GM19468 (cell line): ENCODE measurements around the gene BBLN.
A peak's percentile ranks its signal among the peaks of the same experiment; 100 is the strongest.
"Not testable (repeated sequence)": the region's sequence is repeated elsewhere in the genome, so short reads cannot be mapped to it uniquely, and the experiment has no call there.

Experiments
- ATAC-seq: cut with Tn5 transposase; IDR thresholded peaks from one replicate; pipeline ENCODE4 v1.9.1; 2021; ENCODE audit warnings: mild to moderate bottlenecking, moderate library complexity, moderate number of reproducible peaks; ENCODE audit not compliant: unreplicated experiment; ENCODE audit errors: extremely low read depth

Gene BBLN, protein sequence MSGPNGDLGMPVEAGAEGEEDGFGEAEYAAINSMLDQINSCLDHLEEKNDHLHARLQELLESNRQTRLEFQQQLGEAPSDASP

GRCh38 chr9:128159784-128160602 lies at the start of gene BBLN:
Gene BBLN, plus strand, starts transcription at chr9:128160265. Its CDS starts 143 bp downstream, at chr9:128160408.
- ATAC-seq = peak; percentile 65

DNA sequence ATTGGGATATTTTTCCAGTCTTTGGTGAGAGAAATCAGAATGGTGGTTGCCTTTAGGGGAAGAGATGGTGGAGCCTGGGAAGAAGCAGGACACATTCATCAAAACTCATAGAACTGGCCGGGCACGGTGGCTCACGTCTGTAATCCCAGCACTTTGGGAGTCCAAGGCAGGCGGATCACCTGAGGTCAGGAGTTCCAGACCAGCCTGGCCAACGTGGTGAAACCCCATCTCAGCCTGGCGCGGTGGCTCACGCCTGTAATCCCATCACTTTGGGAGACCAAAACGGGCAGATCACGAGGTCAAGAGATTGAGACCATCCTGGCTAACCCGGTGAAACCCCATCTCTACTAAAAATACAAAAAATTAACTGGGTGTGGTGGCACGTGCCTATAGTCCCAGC lies 48.3 kb upstream of the BBLN start:
- ATAC-seq = not testable (repeated sequence)

DNA sequence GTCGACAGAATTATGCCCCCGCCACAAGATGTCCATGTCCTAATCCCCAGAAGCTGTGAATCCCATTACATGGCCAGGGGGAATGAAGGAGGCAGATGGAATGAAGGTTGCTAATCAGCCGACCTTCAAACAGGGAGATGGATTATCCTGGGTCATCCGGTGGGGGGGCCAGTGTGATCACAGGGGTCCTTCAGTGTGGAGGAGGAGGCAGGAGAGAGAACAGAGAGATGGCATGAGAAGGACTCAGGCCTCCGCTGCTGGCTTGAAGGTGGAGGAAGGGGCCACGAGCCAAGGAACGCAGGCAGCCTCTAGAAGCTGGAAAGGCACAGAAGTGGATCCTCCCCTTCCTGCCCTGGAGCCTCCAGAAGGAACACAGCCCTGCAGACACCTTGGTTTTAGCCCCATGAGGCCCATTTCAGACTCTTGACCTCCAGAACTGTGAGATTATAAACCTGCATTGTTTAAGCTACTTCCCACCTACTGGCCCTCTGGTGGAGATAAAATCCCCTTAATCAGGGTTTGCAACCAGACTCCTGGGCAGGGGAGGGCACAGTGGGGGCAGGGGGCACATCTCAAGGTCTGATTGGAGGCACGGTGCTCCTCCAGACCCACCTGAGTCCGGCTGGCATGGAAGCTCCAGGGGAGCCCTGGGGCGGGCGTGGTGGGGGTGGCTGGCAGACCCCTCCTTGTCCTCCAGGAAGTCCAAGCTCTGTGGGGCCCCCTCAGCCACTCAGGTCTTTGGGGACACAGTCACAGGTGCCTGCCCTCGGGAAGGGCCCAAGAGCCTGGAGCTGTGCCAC lies 46.3 kb upstream of the BBLN start:
- no peak for ATAC-seq

DNA sequence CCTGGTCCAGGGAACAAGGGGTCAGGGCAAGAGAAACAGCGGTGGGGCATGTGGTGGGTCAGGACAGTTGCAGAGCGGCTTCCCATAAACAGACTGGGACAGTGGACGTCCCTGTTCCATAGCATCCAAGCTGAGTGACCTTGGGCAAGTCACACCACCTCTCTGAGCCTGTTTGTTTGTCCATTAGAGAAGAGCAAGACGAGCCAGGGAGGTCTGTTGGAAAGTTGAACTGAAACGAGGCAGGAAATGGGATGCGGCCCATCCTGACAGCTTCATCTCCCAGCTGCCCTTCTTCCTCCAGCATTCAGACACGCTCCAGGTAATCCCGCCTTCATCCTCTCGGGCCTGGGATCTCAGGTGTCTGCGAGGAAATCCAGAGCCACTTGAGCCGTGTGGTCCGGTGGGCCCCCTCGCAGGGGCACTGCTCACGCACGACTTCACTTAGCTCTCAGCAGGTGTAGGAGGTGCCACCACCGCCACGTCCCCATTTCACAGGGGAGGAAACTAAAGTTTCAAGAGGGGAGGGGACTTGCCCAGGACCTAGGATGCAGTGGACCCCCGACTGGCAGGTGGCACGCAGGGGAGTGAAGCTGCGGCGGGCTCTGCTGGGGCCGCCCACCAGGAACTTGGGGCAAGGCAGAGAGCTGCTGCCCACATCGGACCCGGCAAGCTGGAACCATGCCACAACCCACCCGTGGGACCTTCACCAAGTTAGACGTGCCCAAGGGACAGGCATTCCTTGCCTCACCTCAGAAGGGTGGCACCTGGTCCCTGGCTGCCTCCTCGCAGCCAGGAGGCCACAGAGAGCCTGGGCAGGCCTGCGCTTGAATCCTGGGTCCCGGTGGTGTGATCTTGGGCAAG lies 45.5 kb upstream of the BBLN start:
- no peak for ATAC-seq

- no peak for ATAC-seq
These were observed 44.6 kb upstream of the BBLN start for GRCh38 chr9:128115187-128116103.

- ATAC-seq = no peak
These were observed 43.7 kb upstream of the BBLN start for GRCh38 chr9:128116104-128117083.

- ATAC-seq = no peak
These were observed 42.2 kb upstream of the BBLN start for GRCh38 chr9:128117613-128118471.

- ATAC-seq = no peak
These were observed 41.6 kb upstream of the BBLN start for GRCh38 chr9:128118472-128118857.

DNA sequence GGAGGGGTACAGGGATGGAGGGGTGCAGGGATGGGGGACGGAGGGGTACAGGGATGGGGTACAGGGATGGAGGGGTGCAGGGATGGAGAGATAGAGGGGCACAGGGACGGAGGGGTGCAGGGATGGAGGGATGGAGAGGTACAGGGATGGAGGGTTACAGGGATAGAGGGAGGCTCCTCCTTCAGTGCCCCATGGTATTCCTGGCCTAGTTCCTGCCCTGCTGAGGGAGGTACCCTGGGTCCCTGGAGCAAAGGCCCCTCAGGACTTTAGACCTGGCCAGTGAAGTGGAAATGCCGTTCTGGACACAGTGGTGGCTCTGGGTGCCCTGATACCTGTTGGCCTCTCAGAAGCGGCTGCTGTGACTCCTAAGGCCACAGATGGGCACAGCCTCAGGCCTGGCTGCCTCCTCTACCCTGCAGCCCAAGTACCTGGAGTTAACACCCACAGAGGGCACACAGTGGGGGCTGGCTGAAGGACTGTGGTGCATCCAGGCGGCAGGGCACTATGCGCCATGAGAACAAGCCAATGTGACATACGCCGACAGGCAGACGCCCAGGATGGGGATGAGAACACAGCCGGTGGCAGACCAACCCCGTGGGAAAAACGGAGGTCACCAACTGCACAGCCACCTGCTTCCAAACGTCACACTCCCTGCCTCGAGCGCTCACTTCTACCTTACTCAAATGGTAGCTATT lies 40.9 kb upstream of the BBLN start:
- ATAC-seq = no peak

DNA sequence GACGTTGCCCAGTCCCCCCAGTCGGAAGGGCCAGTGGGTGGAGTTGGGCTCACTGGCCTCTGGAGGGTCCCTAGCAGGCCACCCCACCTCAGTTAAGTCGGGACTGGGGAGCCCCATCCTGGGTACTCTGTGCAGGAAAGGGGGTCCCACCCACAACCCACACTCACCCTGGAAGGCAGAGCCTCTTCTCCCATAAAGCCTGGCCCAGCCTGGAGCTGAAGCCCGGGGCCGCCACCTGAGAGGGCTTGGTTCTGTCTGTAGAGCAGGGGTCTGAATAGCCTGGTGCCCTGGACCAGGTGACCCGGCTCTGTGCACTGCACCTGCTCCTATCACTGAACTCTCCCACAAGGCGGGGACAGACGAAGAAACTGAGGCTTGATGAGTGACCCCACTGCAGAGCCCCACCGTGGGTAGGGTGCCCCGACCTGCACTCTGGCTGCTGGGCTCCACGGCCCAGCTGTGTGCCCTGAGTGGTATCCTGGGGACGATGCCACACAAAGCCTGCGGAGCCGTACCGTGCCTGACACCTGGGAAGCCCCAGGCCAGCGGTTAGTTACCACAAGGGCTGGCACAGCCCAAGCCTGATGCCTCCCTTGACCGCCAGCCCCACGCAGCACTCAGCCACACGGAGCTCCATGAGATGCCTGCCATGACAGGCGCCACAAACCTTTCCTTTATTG lies 39.9 kb upstream of the BBLN start:
- no peak for ATAC-seq

DNA sequence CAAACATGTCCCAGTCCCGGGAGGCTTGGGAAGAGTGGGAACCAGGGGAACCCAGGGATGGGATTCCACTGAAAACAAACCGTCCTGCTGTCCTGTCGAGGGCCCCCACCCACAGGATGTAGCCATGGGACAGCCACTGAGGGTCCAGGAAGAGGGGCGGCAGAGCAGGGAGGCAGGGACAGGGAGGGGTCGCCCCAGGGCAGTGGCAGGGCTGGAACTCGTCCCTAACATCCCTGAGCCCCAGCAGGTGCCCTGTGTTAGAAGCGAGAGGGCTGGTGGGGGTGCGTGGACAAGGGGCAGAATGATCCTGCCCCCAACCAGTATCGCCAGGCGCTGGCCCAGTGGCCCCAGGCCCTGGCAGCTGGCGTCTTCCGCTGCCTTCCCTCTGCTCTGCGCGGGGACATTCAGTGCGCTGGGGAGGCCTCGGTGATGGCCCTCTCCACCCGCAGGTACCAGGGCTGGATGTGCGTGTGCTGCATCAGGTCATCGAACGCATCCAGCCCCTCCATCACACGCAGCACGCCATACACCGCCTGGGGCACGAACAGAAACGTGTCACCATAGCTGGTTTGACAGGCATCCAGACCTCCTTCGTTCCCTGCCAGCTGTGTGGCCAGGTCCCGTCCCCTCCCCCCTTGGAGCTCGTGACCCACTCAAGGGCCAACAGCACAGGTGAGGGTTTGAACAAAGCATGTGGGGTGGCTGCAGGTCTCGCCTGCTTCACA lies 39.2 kb upstream of the BBLN start:
- no peak for ATAC-seq

DNA sequence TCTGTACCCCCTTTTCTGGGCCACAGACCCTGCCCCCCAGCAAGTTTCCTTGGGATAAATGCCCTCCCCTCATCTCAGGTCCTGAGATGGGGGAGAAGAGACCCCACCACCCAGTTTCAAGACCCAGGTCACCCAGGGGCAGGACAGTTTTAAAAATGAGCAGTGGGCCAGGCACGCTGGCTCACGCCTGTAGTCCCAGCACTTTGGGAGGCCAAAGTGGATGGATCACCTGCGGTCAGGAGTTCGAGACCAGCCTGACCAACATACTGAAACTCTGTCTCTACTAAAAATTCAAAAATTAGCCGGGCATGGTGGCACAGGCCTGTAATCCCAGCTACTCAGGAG lies 38.6 kb upstream of the BBLN start:
- no peak for ATAC-seq

DNA sequence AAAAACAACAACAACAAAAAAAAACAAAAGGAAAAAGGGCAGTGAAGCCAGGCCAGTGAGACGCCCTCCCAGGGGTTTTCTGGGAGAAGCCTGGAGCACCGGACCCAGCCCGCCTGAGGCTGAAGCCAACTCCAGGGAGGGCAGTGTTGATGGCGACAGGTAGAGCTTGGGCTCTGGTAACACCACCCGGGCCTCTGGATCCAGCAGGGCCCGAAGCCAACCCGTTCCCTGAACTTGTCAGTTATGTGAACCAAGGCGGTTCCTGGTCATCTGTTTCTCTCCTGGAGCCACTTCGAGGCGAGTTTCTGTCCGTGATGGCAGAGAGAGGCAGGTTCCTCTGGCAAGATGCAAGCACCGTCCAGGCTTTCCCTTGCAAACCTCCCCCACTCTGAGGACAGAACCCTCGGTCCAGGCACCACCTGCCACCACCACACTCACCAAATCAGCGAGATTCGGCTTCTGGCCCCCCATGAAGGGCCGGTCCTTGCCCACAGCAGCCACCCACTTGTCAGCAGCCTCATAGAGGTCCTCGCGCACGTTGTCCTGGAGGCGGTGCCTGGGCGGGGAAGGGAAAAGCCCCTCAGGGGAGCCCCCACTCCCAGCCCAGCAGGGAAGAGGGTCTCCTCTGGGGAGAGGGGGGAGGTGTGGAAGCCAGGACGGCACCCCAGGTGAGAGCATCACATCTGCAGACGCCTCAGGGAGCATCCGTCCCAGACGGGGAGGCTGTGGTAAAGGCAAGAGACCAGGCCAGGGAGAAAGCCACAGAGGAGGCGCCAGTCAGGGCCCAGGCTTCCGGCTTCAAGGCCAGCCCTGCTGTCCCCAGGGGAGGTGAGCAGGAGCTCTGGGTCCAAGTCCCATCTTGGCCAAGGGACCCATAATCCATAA lies 37.9 kb upstream of the BBLN start:
- no peak for ATAC-seq

DNA sequence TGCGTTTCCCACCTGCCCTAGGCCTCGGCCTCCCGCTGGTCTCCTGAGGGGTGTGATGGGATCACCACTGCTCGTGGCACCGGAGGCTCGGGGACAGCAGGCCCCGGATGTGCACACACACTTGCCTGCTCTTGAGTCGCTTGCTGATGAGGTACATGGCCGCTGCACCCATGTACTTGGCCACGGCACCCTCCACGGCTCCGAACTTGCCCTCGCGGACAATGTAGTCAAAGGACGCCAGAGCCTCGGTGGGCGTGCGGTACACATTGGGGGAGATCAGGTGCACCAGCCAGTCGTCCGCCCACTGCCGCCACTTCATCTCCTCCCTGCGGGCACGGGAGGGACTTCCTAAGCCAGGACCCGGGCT lies 37.3 kb upstream of the BBLN start:
- ATAC-seq = no peak
